Testis (tissue), 3 donors: ENCODE measurements around the gene NBEA. TPM values are rescaled to one million over a fixed set of nuclear protein-coding genes. Genes with fewer than 3 reads are reported as not detected.

Source experiments
- DNase-seq: peaks from one replicate; pipeline ENCODE4 v3.0.0-alpha.2; 2019
- H3K27ac ChIP-seq, 2 donors: fragments of 200-600 bp; sonication (generic); one replicate each; pipeline ENCODE4 v1.5.1; 2019
- H3K27me3 ChIP-seq: fragments of 200-600 bp; sonication (generic); one replicate; pipeline ENCODE4 v1.5.1; 2019
- H3K36me3 ChIP-seq: fragments of 200-600 bp; sonication (generic); one replicate; pipeline ENCODE4 v1.5.1; 2017; ENCODE audit warnings: low read depth; ENCODE audit errors: missing control alignments
- H3K4me1 ChIP-seq: fragments of 200-600 bp; sonication (generic); one replicate; pipeline ENCODE4 v1.5.1; 2019
- H3K4me3 ChIP-seq, 2 donors: fragments of 200-600 bp; sonication (generic); one replicate each; pipeline ENCODE4 v1.5.1; 2017 to 2019
- H3K9me3 ChIP-seq: fragments of 200-600 bp; sonication (generic); one replicate; pipeline ENCODE4 v1.5.1; 2017
- CTCF ChIP-seq, 3 experiments: fragments of 450-650 bp in 2 of 3; fragments of 200-600 bp in 1 of 3; sonication (generic) in 1 of 3; IDR thresholded peaks; one replicate each; pipeline ENCODE4 v1.5.1; 2016 to 2019; ENCODE audit warnings: antibody characterized with exemption in 3 of 3, mild to moderate bottlenecking in 2 of 3, moderate library complexity in 1 of 3
- POLR2A ChIP-seq: fragments of 450-650 bp; IDR thresholded peaks from one replicate; pipeline ENCODE4 v1.6.1; 2017; ENCODE audit warnings: antibody characterized with exemption, mild to moderate bottlenecking, moderate library complexity
- WGBS, 2 donors: methylation state at CpG; one replicate each; pipeline ENCODE4 v1.1.5; 2018; 5-methylcytosine and 5-hydroxymethylcytosine counted together
- intact Hi-C: fragments of 100-400 bp; cut with DNase I; formaldehyde crosslinking; loops from one replicate; pipeline ENCODE4 v1.15.1; 2023; ENCODE audit warnings: low total_unique reads
- polyA plus RNA-seq: library from polyadenylated mRNA; stranded (reverse); fragments of 350-450 nt; fragmentation: Illumina TruSeq; extraction: RNeasy Lipid Tissue Mini Kit (QIAGEN cat#74804); gene quantifications from one replicate; pipeline ENCODE4 v1.2.3, GENCODE V29; 2014; ENCODE audit warnings: low read depth, low replicate concordance; ENCODE audit not compliant: insufficient read depth
- total RNA-seq, 2 donors: library from RNA; depleted of rRNA; stranded (reverse); fragments of >200 nt; gene quantifications; one replicate each; pipeline ENCODE4 v1.2.3, GENCODE V29; 2016

NBEA gene
- total and polyA plus RNA-seq, 3 donors from 2014 or later, result 8.6 to 22.2 (median 18.3) TPM

GRCh38 chr13:35165205-35165604, 223.1 kb downstream of the NBEA start:
- TF ChIP-seq POLR2A (no peak), CTCF (IDR thresholded peaks at IDR 0.05) (no peak)

GRCh38 chr13:35179494-35179893, 237.4 kb downstream of the NBEA start:
- H3K27ac ChIP-seq, result no peak overlapping the region
- DNase-seq, result no peak
- intact Hi-C loops, result no loop called here
- no peaks in the 10 kb centered on the region for H3K9me3 ChIP-seq
- no peaks in the 10 kb centered on the region for H3K27me3 ChIP-seq
- WGBS, 2 donors, result 56 to 61% methylated on average over 2 of the region's 2 CpGs
- TF ChIP-seq POLR2A, result no peak
- no peak for TF ChIP-seq CTCF (IDR thresholded peaks at IDR 0.05)
- H3K36me3 ChIP-seq, result no peaks in the 10 kb centered on the region
- peaks cover 3% of the 10 kb centered on the region for H3K4me1 ChIP-seq
- H3K4me3 ChIP-seq, result no peak overlapping the region

More at GRCh38 chr13:35165205-35165604, 223.1 kb downstream of the NBEA start:
- Histone ChIP-seq H3K27ac (no peak overlapping the region), H3K9me3 (no peaks in the 10 kb centered on the region), H3K4me1 (no peaks in the 10 kb centered on the region), H3K4me3 (no peak overlapping the region), H3K36me3 (no peaks in the 10 kb centered on the region), H3K27me3 (no peaks in the 10 kb centered on the region)
- intact Hi-C loops, result no loop called here
- DNase-seq, result no peak

GRCh38 chr13:35179920-35180663, 238.0 kb downstream of the NBEA start:
- H3K4me1 ChIP-seq, result peaks cover 3% of the 10 kb centered on the region
- WGBS, 2 donors, result 35 to 46% methylated on average over 3 of the region's 3 CpGs
- no peak overlapping the region for H3K4me3 ChIP-seq
- no peak overlapping the region for H3K27ac ChIP-seq
- no peak for DNase-seq
- no peaks in the 10 kb centered on the region for H3K27me3 ChIP-seq
- intact Hi-C loops, result no loop called here
- H3K9me3 ChIP-seq, result no peaks in the 10 kb centered on the region
- TF ChIP-seq CTCF (IDR thresholded peaks at IDR 0.05), result no peak
- no peak for TF ChIP-seq POLR2A
- no peaks in the 10 kb centered on the region for H3K36me3 ChIP-seq

- DNase-seq, result no peak
- TF ChIP-seq POLR2A, result no peak
- no peak for TF ChIP-seq CTCF (IDR thresholded peaks at IDR 0.05)
- Histone ChIP-seq H3K27me3 (no peaks in the 10 kb centered on the region), H3K27ac (no peak overlapping the region), H3K9me3 (no peaks in the 10 kb centered on the region), H3K4me1 (no peaks in the 10 kb centered on the region), H3K36me3 (no peaks in the 10 kb centered on the region), H3K4me3 (no peak overlapping the region)
- intact Hi-C loops, result no loop called here
- 95 to 96% methylated on average over 2 of the region's 2 CpGs for WGBS, 2 donors
These were observed 248.2 kb downstream of the NBEA start for GRCh38 chr13:35190241-35190640.

GRCh38 chr13:35191883-35192282, 249.8 kb downstream of the NBEA start:
- DNase-seq, result no peak
- intact Hi-C loops, result no loop called here
- H3K36me3 ChIP-seq, result no peaks in the 10 kb centered on the region
- no peak for TF ChIP-seq POLR2A
- TF ChIP-seq CTCF (IDR thresholded peaks at IDR 0.05), result no peak
- H3K27ac ChIP-seq, result no peak overlapping the region
- H3K4me3 ChIP-seq, result no peak overlapping the region
- no peaks in the 10 kb centered on the region for H3K4me1 ChIP-seq
- 92 to 95% methylated on average over 2 of the region's 2 CpGs for WGBS, 2 donors
- no peaks in the 10 kb centered on the region for H3K27me3 ChIP-seq
- H3K9me3 ChIP-seq, result no peaks in the 10 kb centered on the region
